ENCODE measurements around the gene OCRL. TPM values are rescaled to one million over a fixed set of nuclear protein-coding genes. Genes with fewer than 3 reads are reported as not detected.
A peak's percentile ranks its signal among the peaks of the same experiment; 100 is the strongest.

Gene OCRL
- total and polyA plus RNA-seq, 2 experiments from 2014 or later = 10.6 to 17.2 TPM

DNA sequence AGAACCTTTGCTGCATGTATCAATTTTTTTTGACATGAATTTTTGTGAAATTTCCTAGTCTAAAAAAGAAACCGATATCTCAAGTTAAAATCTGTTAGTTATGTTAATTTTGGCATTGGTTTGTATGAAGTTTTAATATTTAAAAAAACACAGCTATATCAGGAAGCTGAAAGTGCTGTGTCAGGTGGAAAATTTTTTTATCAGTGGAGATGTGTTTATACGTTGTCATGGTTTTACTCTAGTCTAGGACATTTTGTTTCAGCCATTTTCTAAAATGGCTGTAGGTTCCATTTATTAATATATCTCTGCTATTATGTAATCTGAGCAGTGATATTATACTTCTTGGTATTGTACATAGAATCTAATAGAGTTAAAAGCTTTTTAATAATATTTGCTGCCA is 34.2 kb downstream of the OCRL start:
- in situ Hi-C loops (cut with MboI) = no loop called here
- Histone ChIP-seq H3K4me3 (no peak overlapping the region), H3K27ac (no peak overlapping the region), H2AFZ (no peak overlapping the region), H4K20me1 (ENCODE audit: insufficient read depth) (no peaks in the 10 kb centered on the region), H3K9ac (no peak overlapping the region), H3K27me3 (replicated peaks; ENCODE audit: insufficient read depth) (no peaks in the 10 kb centered on the region), H3K4me1 (ENCODE audit: insufficient read depth) (peaks cover 5% of the 10 kb centered on the region), H3K36me3 (ENCODE audit: low read depth) (peaks cover 3% of the 10 kb centered on the region; the same call in 1 of the 2 replicates), H3F3A (ENCODE audit: insufficient read depth) (peaks cover 5% of the 10 kb centered on the region), H3K9me3 (ENCODE audit: low read depth) (no peaks in the 10 kb centered on the region), H3K4me2 (ENCODE audit: unreplicated experiment) (no peak overlapping the region), H3K79me2 (ENCODE audit: insufficient read depth) (no peaks in the 10 kb centered on the region), H3K9me2 (ENCODE audit: insufficient read depth) (no peaks in the 10 kb centered on the region)
- DNase-seq = no peak
- no peak for TF ChIP-seq EZH2phosphoT487 (IDR thresholded peaks at IDR 0.05; ENCODE audit: insufficient read depth, low read depth)
- TF ChIP-seq EZH2 (IDR thresholded peaks at IDR 0.05; ENCODE audit: insufficient read depth, poor library complexity, severe bottlenecking) = no peak
- WGBS, 2 experiments (ENCODE audit: low coverage in 1 of 2, low lambda C conversion rate in 2 of 2, missing lambda C conversion rate in 2 of 2) = 94 to 97% methylated on average over 2 of the region's 2 CpGs

GRCh38 chrX:129576539-129576938 is 36.5 kb downstream of the OCRL start:
- Histone ChIP-seq H3K4me1 (ENCODE audit: insufficient read depth) (peaks cover 5% of the 10 kb centered on the region), H3K79me2 (ENCODE audit: insufficient read depth) (no peaks in the 10 kb centered on the region), H3K9ac (no peak overlapping the region), H3K27ac (no peak overlapping the region), H3K9me2 (ENCODE audit: insufficient read depth) (no peaks in the 10 kb centered on the region), H3K27me3 (replicated peaks; ENCODE audit: insufficient read depth) (no peaks in the 10 kb centered on the region), H3K4me2 (ENCODE audit: unreplicated experiment) (no peak overlapping the region), H2AFZ (no peak overlapping the region), H3K4me3 (no peak overlapping the region), H3F3A (ENCODE audit: insufficient read depth) (peaks cover 5% of the 10 kb centered on the region), H4K20me1 (ENCODE audit: insufficient read depth) (no peaks in the 10 kb centered on the region), H3K36me3 (ENCODE audit: low read depth) (peaks cover 3% of the 10 kb centered on the region; the same call in 1 of the 2 replicates), H3K9me3 (ENCODE audit: low read depth) (no peaks in the 10 kb centered on the region)
- DNase-seq = no peak
- in situ Hi-C loops (cut with MboI) = no loop called here
- no peak for TF ChIP-seq EZH2phosphoT487 (IDR thresholded peaks at IDR 0.05; ENCODE audit: insufficient read depth, low read depth)
- no peak for TF ChIP-seq EZH2 (IDR thresholded peaks at IDR 0.05; ENCODE audit: insufficient read depth, poor library complexity, severe bottlenecking)
- 96 to 98% methylated on average over 3 of the region's 3 CpGs for WGBS, 2 experiments (ENCODE audit: low coverage in 1 of 2, low lambda C conversion rate in 2 of 2, missing lambda C conversion rate in 2 of 2)

DNA sequence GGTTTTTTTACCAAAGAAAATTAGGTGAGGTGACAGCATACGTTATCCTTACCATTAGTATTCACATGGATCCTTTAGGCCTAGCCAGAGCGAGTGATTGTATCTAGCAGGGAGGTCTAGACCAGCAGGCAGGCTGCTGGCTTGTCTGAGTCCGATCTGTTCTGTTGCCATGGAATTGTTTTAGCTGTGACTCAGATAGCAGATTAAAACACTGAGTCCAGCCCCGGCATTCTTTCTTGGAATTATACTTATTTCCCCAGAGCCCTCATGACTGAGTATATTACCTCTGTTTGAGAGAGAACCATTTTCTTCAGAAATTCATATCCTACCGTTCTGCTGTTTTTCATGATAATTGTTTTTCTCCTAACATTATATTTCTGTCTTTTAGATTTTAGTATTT is 37.4 kb downstream of the OCRL start:
- H3K36me3 ChIP-seq (ENCODE audit: low read depth) = peaks cover 3% of the 10 kb centered on the region; the same call in 1 of the 2 replicates

GRCh38 chrX:129577877-129578276 is 37.8 kb downstream of the OCRL start:
- TF ChIP-seq EZH2 (IDR thresholded peaks at IDR 0.05; ENCODE audit: insufficient read depth, poor library complexity, severe bottlenecking) = no peak
- no peak for TF ChIP-seq EZH2phosphoT487 (IDR thresholded peaks at IDR 0.05; ENCODE audit: insufficient read depth, low read depth)
- no peaks in the 10 kb centered on the region for H4K20me1 ChIP-seq (ENCODE audit: insufficient read depth)
- H3K4me2 ChIP-seq (ENCODE audit: unreplicated experiment) = peak overlapping the region; percentile 19
- H3K9me3 ChIP-seq (ENCODE audit: low read depth) = no peaks in the 10 kb centered on the region
- peaks cover 3% of the 10 kb centered on the region; the same call in 1 of the 2 replicates for H3K36me3 ChIP-seq (ENCODE audit: low read depth)
- H3K9me2 ChIP-seq (ENCODE audit: insufficient read depth) = no peaks in the 10 kb centered on the region
- H3K27ac ChIP-seq = peak overlapping the region; percentile 83
- no peak for DNase-seq
- peaks cover 5% of the 10 kb centered on the region for H3F3A ChIP-seq (ENCODE audit: insufficient read depth)
- 0 out of 2 replicates have a peak overlapping the region, but pooled peaks have one; percentile 28 for H3K4me3 ChIP-seq
- in situ Hi-C loops (cut with MboI) = no loop called here
- 100% methylated on average over 1 of the region's 1 CpG for WGBS, 2 experiments (ENCODE audit: low coverage in 1 of 2, low lambda C conversion rate in 2 of 2, missing lambda C conversion rate in 2 of 2)
- H3K4me1 ChIP-seq (ENCODE audit: insufficient read depth) = peaks cover 5% of the 10 kb centered on the region
- peak overlapping the region; percentile 68 for H3K9ac ChIP-seq
- H2AFZ ChIP-seq = 0 out of 2 replicates have a peak overlapping the region, but pooled peaks have one; percentile 34
- H3K27me3 ChIP-seq (replicated peaks; ENCODE audit: insufficient read depth) = no peaks in the 10 kb centered on the region
- no peaks in the 10 kb centered on the region for H3K79me2 ChIP-seq (ENCODE audit: insufficient read depth)

More for the DNA sequence above, 37.4 kb downstream of the OCRL start:
- H3K4me2 ChIP-seq (ENCODE audit: unreplicated experiment) = peak overlapping the region; percentile 19
- peak overlapping the region; percentile 68 for H3K9ac ChIP-seq
- WGBS, 2 experiments (ENCODE audit: low coverage in 1 of 2, low lambda C conversion rate in 2 of 2, missing lambda C conversion rate in 2 of 2) = 3 to 16% methylated on average over 3 to 5 of the region's 5 CpGs
- H3K9me2 ChIP-seq (ENCODE audit: insufficient read depth) = no peaks in the 10 kb centered on the region
- peak; percentile 91 for DNase-seq
- in situ Hi-C loops (cut with MboI) = no loop called here
- TF ChIP-seq EZH2phosphoT487 (IDR thresholded peaks at IDR 0.05; ENCODE audit: insufficient read depth, low read depth) = no peak
- TF ChIP-seq EZH2 (IDR thresholded peaks at IDR 0.05; ENCODE audit: insufficient read depth, poor library complexity, severe bottlenecking) = no peak
- H4K20me1 ChIP-seq (ENCODE audit: insufficient read depth) = no peaks in the 10 kb centered on the region
- 0 out of 2 replicates have a peak overlapping the region, but pooled peaks have one; percentile 34 for H2AFZ ChIP-seq
- peaks cover 5% of the 10 kb centered on the region for H3K4me1 ChIP-seq (ENCODE audit: insufficient read depth)
- H3K4me3 ChIP-seq = 0 out of 2 replicates have a peak overlapping the region, but pooled peaks have one; percentile 28
- H3K27ac ChIP-seq = peak overlapping the region; percentile 83
- no peaks in the 10 kb centered on the region for H3K27me3 ChIP-seq (replicated peaks; ENCODE audit: insufficient read depth)
- H3F3A ChIP-seq (ENCODE audit: insufficient read depth) = peaks cover 5% of the 10 kb centered on the region
- H3K79me2 ChIP-seq (ENCODE audit: insufficient read depth) = no peaks in the 10 kb centered on the region
- H3K9me3 ChIP-seq (ENCODE audit: low read depth) = no peaks in the 10 kb centered on the region
